Hematopoietic multipotent progenitor cell treated with erythropoietin and hydrocortisone succinate and interleukin-3 and kit ligand, for 4 days (in vitro differentiated cells): ENCODE measurements around the gene NUDT10.
A peak's percentile ranks its signal among the peaks of the same experiment; 100 is the strongest.

Experiments
- DNase-seq: peaks from one replicate; pipeline ENCODE4 v3.0.0-alpha.2; 2015

The NUDT10 gene

DNA sequence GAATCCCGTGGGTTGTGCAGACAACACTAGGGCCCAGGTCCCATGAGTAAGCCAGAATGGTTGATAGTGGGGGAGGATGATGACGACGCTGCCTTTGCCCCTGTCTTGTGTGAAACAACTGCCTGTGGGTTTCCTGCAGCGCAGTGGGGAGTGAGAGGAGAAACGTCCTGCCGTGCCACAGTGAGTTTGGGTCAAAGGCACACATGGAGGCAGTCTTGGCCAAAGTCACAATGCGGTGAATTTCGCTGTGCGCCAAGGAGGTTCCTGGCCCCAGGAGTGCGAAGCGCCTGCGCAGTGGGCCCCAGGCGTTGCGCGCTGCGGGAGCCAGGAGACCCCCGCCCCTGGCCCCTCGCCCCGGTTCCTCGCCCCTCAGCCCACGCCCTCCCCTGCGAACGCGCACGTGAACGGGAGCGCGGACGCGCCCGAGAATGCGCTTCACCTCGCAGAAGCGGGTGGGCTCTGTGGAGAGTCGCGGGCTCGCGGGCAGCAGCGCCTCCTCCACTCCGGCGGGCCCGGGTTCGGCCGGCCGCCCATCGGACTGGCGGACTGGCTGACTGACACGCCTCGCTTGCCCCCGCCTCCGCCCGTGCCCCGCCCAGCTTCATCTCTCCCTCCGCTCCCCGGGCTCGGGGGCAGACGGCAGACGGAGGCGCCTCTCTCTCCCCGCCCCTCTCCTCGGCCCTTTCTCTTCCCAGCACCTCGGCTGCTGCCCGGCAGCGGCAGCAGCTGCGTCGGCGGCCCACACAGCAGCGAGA is at the start of gene NUDT10:
Gene NUDT10 (plus strand): TSS at position 635 of the 755 bp plus-strand sequence. CDS start 144 bp downstream, outside the sequence.
- DNase-seq: peak; percentile 75

DNA sequence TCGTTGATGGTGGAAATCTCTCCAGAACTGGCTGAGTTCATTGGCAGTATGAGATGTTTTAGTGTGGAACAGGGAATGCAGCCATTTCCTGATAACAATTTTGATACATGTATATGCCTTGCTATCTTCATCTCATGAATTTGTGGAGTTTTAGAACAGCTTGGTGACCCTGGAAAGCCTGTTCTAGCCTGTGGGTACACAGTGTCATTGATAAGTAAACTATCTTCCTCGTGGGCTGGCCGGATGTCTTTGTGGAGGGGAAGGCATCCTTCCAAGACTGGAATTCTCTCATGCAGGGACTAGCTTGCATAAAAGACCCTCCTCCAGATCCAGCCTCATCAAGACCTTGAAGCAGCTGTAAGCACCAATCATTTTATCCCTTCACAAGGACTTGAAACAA is 40.2 kb upstream of the NUDT10 start:
- DNase-seq: no peak

DNA sequence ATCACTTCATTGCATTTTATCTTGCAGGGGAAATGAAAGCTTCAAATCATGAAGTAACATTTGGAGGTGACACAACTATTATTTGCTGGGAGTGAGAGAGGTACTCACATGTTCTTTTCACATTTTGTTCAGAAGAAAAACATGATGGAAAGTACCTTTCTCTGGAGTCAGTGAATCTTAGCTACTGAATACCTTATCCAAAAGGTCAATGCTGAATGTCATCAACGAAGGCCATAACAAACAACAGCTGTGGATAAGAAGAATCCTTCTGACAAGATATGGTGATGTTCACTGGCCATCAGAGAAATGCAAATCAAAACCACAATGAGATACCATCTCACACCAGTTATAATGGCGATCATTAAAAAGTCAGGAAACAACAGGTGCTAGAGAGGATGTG is 36.5 kb upstream of the NUDT10 start:
- DNase-seq: no peak

DNA sequence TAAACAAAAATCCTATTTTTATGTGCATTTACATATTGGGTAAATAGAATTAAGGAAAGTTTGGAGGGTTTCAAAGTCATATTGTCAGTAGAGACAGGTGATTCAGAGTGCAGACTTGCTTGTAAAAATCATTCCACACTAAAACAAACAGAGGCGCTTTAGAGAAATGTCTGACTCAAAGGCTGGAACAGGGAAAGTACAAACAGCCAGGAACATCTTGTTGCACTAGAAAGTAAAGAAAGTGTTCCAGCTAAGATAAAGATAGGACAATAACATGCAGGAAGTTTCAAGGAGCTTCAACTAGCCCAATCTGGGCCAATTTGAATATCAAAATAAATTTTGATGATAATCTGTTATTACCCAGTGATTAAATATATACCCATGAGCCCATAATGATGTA is 16.4 kb upstream of the NUDT10 start:
- no peak for DNase-seq

DNA sequence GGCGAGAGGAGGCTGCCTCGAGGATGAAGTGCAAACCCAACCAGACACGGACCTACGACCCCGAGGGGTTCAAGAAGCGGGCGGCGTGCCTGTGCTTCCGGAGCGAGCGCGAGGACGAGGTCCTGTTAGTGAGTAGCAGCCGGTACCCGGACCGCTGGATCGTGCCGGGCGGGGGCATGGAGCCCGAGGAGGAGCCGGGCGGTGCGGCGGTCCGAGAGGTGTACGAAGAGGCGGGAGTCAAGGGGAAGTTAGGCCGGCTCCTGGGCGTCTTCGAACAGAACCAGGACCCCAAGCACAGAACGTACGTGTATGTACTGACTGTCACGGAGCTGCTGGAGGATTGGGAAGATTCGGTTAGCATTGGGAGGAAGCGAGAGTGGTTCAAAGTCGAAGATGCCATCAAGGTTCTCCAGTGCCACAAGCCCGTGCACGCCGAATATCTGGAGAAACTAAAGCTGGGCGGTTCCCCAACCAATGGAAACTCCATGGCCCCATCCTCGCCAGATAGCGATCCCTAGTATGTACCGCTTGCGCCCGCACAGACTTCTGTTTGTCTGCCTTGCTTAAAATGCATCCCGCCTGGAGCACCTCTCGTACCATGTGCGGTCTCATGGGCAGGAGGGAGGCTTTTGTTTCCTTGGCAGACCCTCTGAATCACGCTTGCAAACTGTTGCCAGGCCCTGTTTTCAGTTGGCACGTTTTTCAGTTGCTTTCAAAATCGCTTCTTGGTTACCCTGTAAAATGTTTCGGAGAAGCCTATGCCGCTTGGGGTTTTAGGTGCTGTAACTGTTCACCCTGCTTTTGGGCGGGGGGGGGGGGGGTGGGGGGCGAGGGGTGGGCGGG is 542 bp downstream of the NUDT10 start:
- peak; percentile 9 for DNase-seq

DNA sequence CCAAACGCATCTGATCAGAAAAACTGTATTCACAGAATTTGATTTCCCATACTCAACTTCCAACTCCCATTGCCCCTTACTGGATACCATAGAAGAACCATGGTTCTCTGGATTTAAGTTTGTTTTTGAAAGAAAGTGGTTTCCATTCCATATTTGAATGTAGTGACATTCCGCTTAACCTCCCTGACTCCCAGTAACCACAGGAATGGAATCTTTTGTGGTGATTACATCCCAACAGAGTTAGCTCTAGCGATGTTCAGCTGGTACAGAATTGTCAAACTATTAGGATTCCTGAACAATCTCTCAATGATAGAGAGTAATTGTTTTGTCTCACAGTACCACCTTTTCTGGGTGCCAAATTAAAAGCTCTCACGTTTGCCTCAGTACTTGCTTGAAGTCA is 1.7 kb downstream of the NUDT10 start:
- DNase-seq: no peak

DNA sequence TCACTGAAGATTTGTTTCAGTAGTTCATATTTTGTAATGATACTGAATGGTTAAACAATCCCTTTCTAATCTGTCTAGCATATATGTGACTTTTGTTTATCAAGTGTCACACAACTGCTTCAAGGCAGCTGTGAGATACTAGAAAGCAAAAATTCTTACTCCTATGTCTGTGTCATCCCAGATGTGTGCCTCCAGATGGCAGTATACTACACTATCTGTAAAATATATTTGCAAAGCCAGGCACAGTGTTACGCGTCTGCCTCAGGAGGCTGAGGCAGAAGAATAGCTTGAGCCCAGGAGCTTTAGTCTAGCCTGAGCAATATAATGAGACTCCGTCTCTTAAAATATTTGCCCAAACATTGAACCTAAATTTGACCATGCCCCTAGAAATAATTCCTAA is 4.0 kb downstream of the NUDT10 start:
- peak; percentile 73 for DNase-seq

DNA sequence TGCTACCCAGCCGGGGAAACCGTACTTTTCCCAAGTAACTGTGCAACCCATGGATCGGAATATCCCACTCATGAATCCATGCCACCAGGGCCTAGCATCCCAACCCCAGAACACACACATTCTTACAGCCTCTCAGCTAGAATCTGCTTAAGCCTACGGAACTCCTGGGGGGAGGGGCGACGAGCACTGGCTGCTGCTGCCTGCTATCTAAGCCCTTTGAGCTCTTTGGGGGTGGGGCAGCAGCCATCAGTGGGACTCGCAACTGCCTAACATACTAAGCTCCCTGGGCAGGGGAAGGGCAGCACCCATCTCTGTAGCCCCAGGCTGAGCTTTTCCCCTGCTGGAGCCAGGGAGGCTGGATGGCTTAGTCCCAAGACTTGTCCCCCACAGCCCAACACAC is 28.6 kb downstream of the NUDT10 start:
- no peak for DNase-seq

DNA sequence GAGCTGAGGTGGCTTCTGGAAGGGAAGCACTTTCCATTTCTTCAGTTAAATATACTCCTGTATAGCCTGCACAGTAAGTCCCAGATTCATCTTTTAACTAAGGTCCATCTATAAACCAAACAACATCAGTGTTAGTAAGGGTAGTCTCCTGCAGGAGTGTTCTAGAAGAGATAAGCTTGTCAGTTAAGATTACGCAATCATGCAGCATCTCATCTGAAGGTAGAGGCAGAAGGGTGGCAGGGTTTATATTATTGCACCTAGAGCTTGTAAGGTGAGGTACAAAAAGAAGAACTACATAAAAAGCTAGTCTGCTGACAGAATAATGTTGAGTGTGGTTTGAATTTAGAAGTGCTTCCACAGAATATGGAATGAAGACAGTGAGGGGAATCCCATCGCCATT is 44.0 kb downstream of the NUDT10 start:
- DNase-seq: peak; percentile 1
